Esophagus muscularis mucosa (tissue), 4 donors: ENCODE measurements around the gene SRD5A1. TPM values are rescaled to one million over a fixed set of nuclear protein-coding genes. Genes with fewer than 3 reads are reported as not detected.
A peak's percentile ranks its signal among the peaks of the same experiment; 100 is the strongest.

ENCODE experiments used
- DNase-seq: peaks from one replicate; pipeline ENCODE4 v3.0.0-alpha.2; 2017; ENCODE audit errors: extremely low spot score
- H3K27ac ChIP-seq, 4 donors: fragments of 200-600 bp; sonication (generic); replicated peaks in 1 of 4; 1 replicate in 3 of 4; 2 replicates in 1 of 4; pipeline ENCODE4 v1.5.1; 2016 to 2019; ENCODE audit warnings: mild to moderate bottlenecking in 1 of 4
- H3K27me3 ChIP-seq, 4 donors: fragments of 200-600 bp; sonication (generic); one replicate each; pipeline versions ENCODE4 v1.5.1 to v1.6.0; 2016 to 2019
- H3K36me3 ChIP-seq, 4 donors: fragments of 200-600 bp; sonication (generic); one replicate each; pipeline ENCODE4 v1.5.1; 2016 to 2019
- H3K4me1 ChIP-seq, 4 donors: fragments of 200-600 bp; sonication (generic); one replicate each; pipeline ENCODE4 v1.5.1; 2016 to 2019
- H3K4me3 ChIP-seq, 4 donors: fragments of 200-600 bp; sonication (generic); 1 replicate in 2 of 4; 2 replicates in 2 of 4; pipeline ENCODE4 v1.5.1; 2016 to 2019; ENCODE audit warnings: mild to moderate bottlenecking in 4 of 4, moderate library complexity in 1 of 4
- H3K9me3 ChIP-seq, 4 donors: fragments of 200-600 bp; sonication (generic); 1 replicate in 3 of 4; 2 replicates in 1 of 4; pipeline ENCODE4 v1.5.1; 2016 to 2019
- EP300 ChIP-seq: sonication (generic); formaldehyde crosslinking; IDR thresholded peaks from one replicate; pipeline ENCODE4 v1.6.1; 2017; ENCODE audit warnings: antibody characterized with exemption
- POLR2A ChIP-seq: fragments of 450-650 bp; IDR thresholded peaks from one replicate; pipeline ENCODE4 v1.6.1; 2017; ENCODE audit warnings: antibody characterized with exemption, moderate library complexity, mild to moderate bottlenecking, low read depth
- POLR2AphosphoS5 ChIP-seq, 2 donors: sonication (generic); formaldehyde crosslinking; IDR thresholded peaks; one replicate each; pipeline ENCODE4 v1.6.1; 2017; ENCODE audit warnings: antibody characterized with exemption in 2 of 2
- WGBS: methylation state at CpG from one replicate; pipeline ENCODE4 v1.1.5; 2018; 5-methylcytosine and 5-hydroxymethylcytosine counted together
- intact Hi-C: fragments of 100-400 bp; cut with DNase I; formaldehyde crosslinking; loops from one replicate; pipeline ENCODE4 v1.15.1; 2023
- total RNA-seq, 4 donors: library from RNA; depleted of rRNA; stranded (reverse); fragments of >200 nt; gene quantifications; one replicate each; pipeline versions ENCODE4 v1.1.0 to v1.2.1, GENCODE V29; 2016
- TF ChIP-seq, protein P1 (sequence below), 3 experiments: fragments of 200-600 bp in 2 of 3; fragments of 450-650 bp in 1 of 3; sonication (generic) in 2 of 3; IDR thresholded peaks; one replicate each; pipeline ENCODE4 v1.5.1; 2017 to 2019; ENCODE audit warnings: antibody characterized with exemption in 3 of 3, mild to moderate bottlenecking in 2 of 3, moderate library complexity in 1 of 3

The SRD5A1 gene
- total RNA-seq, 4 donors from 2014 or later: 2.2 to 10.3 (median 4.6) TPM

DNA sequence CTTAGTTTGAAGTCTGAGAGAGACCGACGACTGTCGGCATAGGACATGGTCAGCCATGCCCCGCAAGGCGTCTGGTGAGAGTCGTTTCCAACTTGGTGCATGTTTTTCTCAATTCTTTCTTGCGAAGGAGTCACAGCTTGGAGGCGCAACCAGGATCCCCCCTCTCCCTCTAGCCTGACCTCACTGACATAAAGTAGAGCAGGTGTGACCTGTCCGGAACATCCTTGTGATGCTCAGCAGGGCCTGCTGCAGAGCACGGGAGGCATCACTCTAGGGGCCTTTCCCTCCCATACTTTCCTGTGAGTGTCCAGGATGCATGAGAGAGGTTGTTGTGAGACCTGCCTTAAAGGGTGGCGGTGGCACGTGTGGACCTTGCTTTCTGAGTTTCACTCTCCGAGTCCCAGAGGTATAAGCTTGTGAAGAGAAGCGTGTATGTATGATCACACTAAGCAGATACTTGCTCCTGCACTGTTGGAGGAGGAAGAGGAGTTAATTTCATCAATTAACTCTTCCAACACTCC lies 85.0 kb downstream of the SRD5A1 start:
- Histone ChIP-seq H3K36me3 (no peaks in the 10 kb centered on the region), H3K27me3 (no peaks in the 10 kb centered on the region), H3K9me3 (no peaks in the 10 kb centered on the region), H3K4me3 (no peak overlapping the region), H3K4me1 (peaks cover 82 to 86% (median 84%) of the 10 kb centered on the region in 4 donors), H3K27ac (no peak overlapping the region)
- 74% methylated on average over 14 of the region's 14 CpGs for WGBS
- intact Hi-C loops: no loop called here
- TF ChIP-seq, protein P1, sequence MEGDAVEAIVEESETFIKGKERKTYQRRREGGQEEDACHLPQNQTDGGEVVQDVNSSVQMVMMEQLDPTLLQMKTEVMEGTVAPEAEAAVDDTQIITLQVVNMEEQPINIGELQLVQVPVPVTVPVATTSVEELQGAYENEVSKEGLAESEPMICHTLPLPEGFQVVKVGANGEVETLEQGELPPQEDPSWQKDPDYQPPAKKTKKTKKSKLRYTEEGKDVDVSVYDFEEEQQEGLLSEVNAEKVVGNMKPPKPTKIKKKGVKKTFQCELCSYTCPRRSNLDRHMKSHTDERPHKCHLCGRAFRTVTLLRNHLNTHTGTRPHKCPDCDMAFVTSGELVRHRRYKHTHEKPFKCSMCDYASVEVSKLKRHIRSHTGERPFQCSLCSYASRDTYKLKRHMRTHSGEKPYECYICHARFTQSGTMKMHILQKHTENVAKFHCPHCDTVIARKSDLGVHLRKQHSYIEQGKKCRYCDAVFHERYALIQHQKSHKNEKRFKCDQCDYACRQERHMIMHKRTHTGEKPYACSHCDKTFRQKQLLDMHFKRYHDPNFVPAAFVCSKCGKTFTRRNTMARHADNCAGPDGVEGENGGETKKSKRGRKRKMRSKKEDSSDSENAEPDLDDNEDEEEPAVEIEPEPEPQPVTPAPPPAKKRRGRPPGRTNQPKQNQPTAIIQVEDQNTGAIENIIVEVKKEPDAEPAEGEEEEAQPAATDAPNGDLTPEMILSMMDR (IDR thresholded peaks at IDR 0.05): no peak
- TF ChIP-seq POLR2AphosphoS5 (IDR thresholded peaks at IDR 0.05): no peak
- DNase-seq: peak; percentile 87

DNA sequence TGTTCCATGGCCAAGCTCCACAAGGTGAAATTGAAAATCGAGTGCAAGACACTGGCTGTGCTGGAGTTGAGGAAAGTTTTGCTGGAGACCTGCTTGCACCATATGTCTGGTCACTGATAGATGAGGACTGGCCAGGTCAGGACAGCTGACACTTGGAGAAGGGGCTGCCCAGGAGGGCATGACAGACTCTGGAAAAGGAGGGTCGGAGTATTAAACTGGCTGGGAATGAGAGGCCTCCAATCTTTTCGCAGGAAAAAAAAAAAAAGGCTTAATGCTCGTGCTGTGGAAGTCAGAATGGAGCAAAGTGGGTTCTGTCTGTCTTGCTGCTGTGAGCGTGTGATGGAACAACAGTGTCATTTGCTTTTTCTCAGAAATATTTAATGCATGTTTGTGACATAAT lies 85.5 kb downstream of the SRD5A1 start:
- H3K9me3 ChIP-seq: no peaks in the 10 kb centered on the region
- intact Hi-C loops: no loop called here
- TF ChIP-seq POLR2AphosphoS5 (IDR thresholded peaks at IDR 0.05): no peak
- TF ChIP-seq, protein P1 (IDR thresholded peaks at IDR 0.05): no peak
- TF ChIP-seq POLR2A: no peak
- TF ChIP-seq EP300: no peak
- no peak overlapping the region for H3K4me3 ChIP-seq
- no peak overlapping the region for H3K27ac ChIP-seq
- no peaks in the 10 kb centered on the region for H3K27me3 ChIP-seq
- peak; percentile 74 for DNase-seq
- H3K36me3 ChIP-seq: no peaks in the 10 kb centered on the region
- WGBS: 42% methylated on average over 5 of the region's 5 CpGs
- peaks cover 87 to 91% (median 89%) of the 10 kb centered on the region in 4 donors for H3K4me1 ChIP-seq

DNA sequence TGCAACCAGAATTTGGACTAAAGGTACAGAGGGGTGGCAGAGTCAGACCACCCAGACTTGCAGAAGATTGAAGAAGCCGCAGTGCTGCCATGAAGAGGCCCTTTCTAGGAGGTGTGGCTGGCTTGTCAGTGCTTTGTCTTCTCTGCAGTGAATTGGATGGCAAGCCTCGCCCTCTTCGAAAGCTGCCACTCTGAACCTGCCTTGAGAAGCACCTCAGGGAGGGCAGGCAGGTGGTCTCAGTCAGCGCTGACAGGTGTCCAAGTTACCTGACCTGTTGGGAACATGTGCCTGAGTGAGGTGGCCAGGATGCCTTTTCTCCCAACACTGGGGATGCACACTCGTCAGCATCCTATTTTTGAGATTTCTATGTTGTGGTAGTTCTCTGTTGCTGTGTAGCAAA lies 86.2 kb downstream of the SRD5A1 start:
- Histone ChIP-seq H3K36me3 (no peaks in the 10 kb centered on the region), H3K4me3 (no peak overlapping the region), H3K9me3 (no peaks in the 10 kb centered on the region), H3K27ac (no peak overlapping the region), H3K4me1 (peaks cover 91 to 98% (median 96%) of the 10 kb centered on the region in 4 donors), H3K27me3 (no peaks in the 10 kb centered on the region)
- no peak for DNase-seq
- TF ChIP-seq, protein P1 (IDR thresholded peaks at IDR 0.05): no peak
- no peak for TF ChIP-seq POLR2A
- TF ChIP-seq POLR2AphosphoS5 (IDR thresholded peaks at IDR 0.05): no peak
- no peak for TF ChIP-seq EP300
- WGBS: 90% methylated on average over 5 of the region's 5 CpGs
- intact Hi-C loops: no loop called here

DNA sequence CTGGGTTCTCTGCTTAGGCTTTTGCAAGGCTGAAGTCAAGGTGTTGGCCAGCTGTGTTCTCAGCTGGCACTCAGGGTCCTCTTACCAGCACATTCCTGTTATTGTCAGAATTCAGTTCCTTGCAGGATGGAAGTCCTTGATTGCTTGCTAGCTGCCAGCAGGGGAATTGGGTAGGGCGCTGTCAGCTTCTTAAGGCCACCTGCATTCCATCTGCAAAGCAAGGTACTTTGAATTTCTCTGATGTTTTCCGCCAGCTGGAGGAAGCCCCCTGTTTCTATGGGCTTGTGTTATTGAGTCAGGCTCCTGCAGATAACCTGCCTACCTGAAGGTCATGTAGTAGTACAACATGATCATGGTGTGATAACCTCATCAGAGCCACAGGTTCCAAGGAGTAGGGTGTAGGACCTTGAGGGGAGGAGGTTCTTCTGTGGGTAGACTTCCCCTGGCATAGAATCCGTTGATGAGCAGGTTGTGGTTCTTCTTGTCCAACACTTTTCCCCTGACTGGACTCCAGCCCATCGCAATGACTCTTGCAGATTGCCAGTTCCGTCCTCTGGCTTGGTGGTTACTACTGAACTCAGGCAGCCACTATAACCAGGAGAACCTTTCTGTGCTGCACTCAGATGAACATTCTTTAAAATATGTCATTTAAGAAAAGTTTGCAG lies 86.8 kb downstream of the SRD5A1 start:
- DNase-seq: no peak
- intact Hi-C loops: no loop called here

More for the DNA sequence above, 86.8 kb downstream of the SRD5A1 start:
- WGBS: 73% methylated on average over 4 of the region's 5 CpGs
- TF ChIP-seq, protein P1 (IDR thresholded peaks at IDR 0.05): no peak
- TF ChIP-seq POLR2AphosphoS5 (IDR thresholded peaks at IDR 0.05) (no peak), POLR2A (no peak), EP300 (no peak)
- Histone ChIP-seq H3K36me3 (no peaks in the 10 kb centered on the region), H3K9me3 (no peaks in the 10 kb centered on the region), H3K27me3 (no peaks in the 10 kb centered on the region), H3K4me3 (no peak overlapping the region), H3K4me1 (peaks cover 88 to 100% (median 99%) of the 10 kb centered on the region in 4 donors), H3K27ac (no peak overlapping the region)
